ENCODE data around the gene MTUS2.

Gene MTUS2

GRCh38 chr13:29524176-29524575 is 704.0 kb downstream of the MTUS2 start:
- Histone ChIP-seq H3K9me3 (ENCODE audit: insufficient read depth, low read depth, low read length) (no peaks in the 10 kb centered on the region), H3K4me1 (ENCODE audit: insufficient read depth, low read length, poor library complexity, severe bottlenecking) (no peaks in the 10 kb centered on the region), H3K27me3 (ENCODE audit: insufficient read depth, low read length, poor library complexity, severe bottlenecking) (no peaks in the 10 kb centered on the region), H2AFZ (ENCODE audit: low read length) (no peak overlapping the region), H3K4me2 (ENCODE audit: low read depth, low read length, poor library complexity, severe bottlenecking) (no peak overlapping the region), H3K36me3 (ENCODE audit: insufficient read depth, low read length) (peaks cover 93% of the 10 kb centered on the region), H3K9ac (ENCODE audit: low read depth, low read length, poor library complexity, severe bottlenecking) (no peak overlapping the region), H3K9me2 (replicated peaks; ENCODE audit: low read depth, low read length) (no peaks in the 10 kb centered on the region), H3F3A (ENCODE audit: low read depth) (no peaks in the 10 kb centered on the region), H4K20me1 (ENCODE audit: insufficient read depth, low read length, poor library complexity, severe bottlenecking) (no peaks in the 10 kb centered on the region), H3K79me2 (ENCODE audit: insufficient read depth, low read length) (no peaks in the 10 kb centered on the region), H3K4me3 (ENCODE audit: low read length, poor library complexity, severe bottlenecking) (no peak overlapping the region)
- TF ChIP-seq CTCF (conservative IDR thresholded peaks at IDR 0.05; ENCODE audit: low read length) (no peak), EZH2phosphoT487 (IDR thresholded peaks at IDR 0.05; ENCODE audit: borderline replicate concordance) (no peak)

GRCh38 chr13:29524641-29525040 is 704.5 kb downstream of the MTUS2 start:
- H3K9ac ChIP-seq (ENCODE audit: low read depth, low read length, poor library complexity, severe bottlenecking), result no peak overlapping the region
- no peak overlapping the region for H3K4me3 ChIP-seq (ENCODE audit: low read length, poor library complexity, severe bottlenecking)
- H3F3A ChIP-seq (ENCODE audit: low read depth), result no peaks in the 10 kb centered on the region
- peaks cover 93% of the 10 kb centered on the region for H3K36me3 ChIP-seq (ENCODE audit: insufficient read depth, low read length)
- TF ChIP-seq CTCF (conservative IDR thresholded peaks at IDR 0.05; ENCODE audit: low read length) (no peak), EZH2phosphoT487 (IDR thresholded peaks at IDR 0.05; ENCODE audit: borderline replicate concordance) (no peak)
- no peak overlapping the region for H3K4me2 ChIP-seq (ENCODE audit: low read depth, low read length, poor library complexity, severe bottlenecking)
- no peaks in the 10 kb centered on the region for H3K4me1 ChIP-seq (ENCODE audit: insufficient read depth, low read length, poor library complexity, severe bottlenecking)
- no peak overlapping the region for H2AFZ ChIP-seq (ENCODE audit: low read length)
- no peaks in the 10 kb centered on the region for H3K9me3 ChIP-seq (ENCODE audit: insufficient read depth, low read depth, low read length)
- H3K9me2 ChIP-seq (replicated peaks; ENCODE audit: low read depth, low read length), result no peaks in the 10 kb centered on the region
- no peaks in the 10 kb centered on the region for H3K27me3 ChIP-seq (ENCODE audit: insufficient read depth, low read length, poor library complexity, severe bottlenecking)
- H3K79me2 ChIP-seq (ENCODE audit: insufficient read depth, low read length), result no peaks in the 10 kb centered on the region
- H4K20me1 ChIP-seq (ENCODE audit: insufficient read depth, low read length, poor library complexity, severe bottlenecking), result no peaks in the 10 kb centered on the region

GRCh38 chr13:29525757-29526156 is 705.6 kb downstream of the MTUS2 start:
- Histone ChIP-seq H2AFZ (ENCODE audit: low read length) (no peak overlapping the region), H4K20me1 (ENCODE audit: insufficient read depth, low read length, poor library complexity, severe bottlenecking) (no peaks in the 10 kb centered on the region), H3K4me1 (ENCODE audit: insufficient read depth, low read length, poor library complexity, severe bottlenecking) (no peaks in the 10 kb centered on the region), H3K9me2 (replicated peaks; ENCODE audit: low read depth, low read length) (no peaks in the 10 kb centered on the region), H3K79me2 (ENCODE audit: insufficient read depth, low read length) (no peaks in the 10 kb centered on the region), H3K36me3 (ENCODE audit: insufficient read depth, low read length) (peaks cover 93% of the 10 kb centered on the region), H3K27me3 (ENCODE audit: insufficient read depth, low read length, poor library complexity, severe bottlenecking) (no peaks in the 10 kb centered on the region), H3K4me3 (ENCODE audit: low read length, poor library complexity, severe bottlenecking) (no peak overlapping the region), H3F3A (ENCODE audit: low read depth) (no peaks in the 10 kb centered on the region), H3K9ac (ENCODE audit: low read depth, low read length, poor library complexity, severe bottlenecking) (no peak overlapping the region), H3K9me3 (ENCODE audit: insufficient read depth, low read depth, low read length) (no peaks in the 10 kb centered on the region), H3K4me2 (ENCODE audit: low read depth, low read length, poor library complexity, severe bottlenecking) (no peak overlapping the region)
- TF ChIP-seq EZH2phosphoT487 (IDR thresholded peaks at IDR 0.05; ENCODE audit: borderline replicate concordance), result no peak

- peaks cover 93% of the 10 kb centered on the region for H3K36me3 ChIP-seq (ENCODE audit: insufficient read depth, low read length)
- H3K4me1 ChIP-seq (ENCODE audit: insufficient read depth, low read length, poor library complexity, severe bottlenecking), result no peaks in the 10 kb centered on the region
- H3K9me3 ChIP-seq (ENCODE audit: insufficient read depth, low read depth, low read length), result no peaks in the 10 kb centered on the region
- H3K27me3 ChIP-seq (ENCODE audit: insufficient read depth, low read length, poor library complexity, severe bottlenecking), result no peaks in the 10 kb centered on the region
- no peaks in the 10 kb centered on the region for H3K9me2 ChIP-seq (replicated peaks; ENCODE audit: low read depth, low read length)
- no peak overlapping the region for H2AFZ ChIP-seq (ENCODE audit: low read length)
- H3K79me2 ChIP-seq (ENCODE audit: insufficient read depth, low read length), result no peaks in the 10 kb centered on the region
- no peaks in the 10 kb centered on the region for H4K20me1 ChIP-seq (ENCODE audit: insufficient read depth, low read length, poor library complexity, severe bottlenecking)
- H3K4me2 ChIP-seq (ENCODE audit: low read depth, low read length, poor library complexity, severe bottlenecking), result no peak overlapping the region
- H3F3A ChIP-seq (ENCODE audit: low read depth), result no peaks in the 10 kb centered on the region
- H3K9ac ChIP-seq (ENCODE audit: low read depth, low read length, poor library complexity, severe bottlenecking), result no peak overlapping the region
- TF ChIP-seq EZH2phosphoT487 (IDR thresholded peaks at IDR 0.05; ENCODE audit: borderline replicate concordance), result no peak
- TF ChIP-seq CTCF (conservative IDR thresholded peaks at IDR 0.05; ENCODE audit: low read length), result no peak
- no peak overlapping the region for H3K4me3 ChIP-seq (ENCODE audit: low read length, poor library complexity, severe bottlenecking)
Observed at GRCh38 chr13:29526741-29527140, 706.6 kb downstream of the MTUS2 start.
